ENCODE data around the gene CLOCK. TPM values are rescaled to one million over a fixed set of nuclear protein-coding genes. Genes with fewer than 3 reads are reported as not detected.

CLOCK gene
- total and polyA plus RNA-seq, 2 of the 13 experiments (the other 11 are each of a cell fraction or from before 2014, with no cell fraction given), result 8.8 to 13.5 TPM

DNA sequence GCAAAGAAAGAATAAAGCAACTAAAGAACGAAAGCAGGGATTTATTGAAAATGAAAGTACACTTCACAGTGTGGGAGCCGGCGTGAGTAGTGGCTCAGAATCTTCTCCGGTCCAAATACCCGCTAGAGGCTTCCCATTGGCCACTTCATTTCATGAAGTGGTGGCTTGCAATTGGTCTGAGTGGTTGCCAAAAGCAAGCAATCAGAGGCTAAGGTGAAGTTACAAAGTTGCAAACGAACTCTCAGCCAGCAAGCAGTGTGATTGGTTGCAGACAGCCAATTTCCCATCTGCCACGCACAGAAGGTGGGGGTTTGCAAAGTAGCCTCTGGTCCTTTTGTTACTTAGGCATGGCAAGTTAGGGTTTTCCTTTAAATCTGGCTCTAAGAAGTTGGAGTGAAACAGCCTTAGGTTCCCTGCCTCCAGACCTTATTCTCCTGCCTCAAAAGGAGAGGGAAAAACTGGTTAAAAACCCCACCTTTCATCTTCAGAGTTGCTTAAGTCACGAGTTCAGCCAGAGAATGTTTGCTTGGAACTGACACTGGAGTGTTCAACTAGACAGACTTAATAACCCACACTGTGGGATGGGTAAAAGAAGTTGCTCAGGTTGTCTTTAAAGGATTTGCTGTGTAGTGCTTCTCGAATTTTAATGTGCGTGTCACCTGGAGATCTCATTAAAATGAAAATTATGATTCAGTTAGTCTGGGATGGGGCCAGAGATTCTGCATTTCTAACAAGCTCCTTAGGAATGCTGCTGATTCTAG, 6.9 kb upstream of the CLOCK start:
- peak; percentile 95 for ATAC-seq
- H3K9ac ChIP-seq (ENCODE audit: insufficient read depth, low read depth, low read length), result peak overlapping the region; percentile 35; the same call in 1 of the 2 replicates
- H4K20me1 ChIP-seq (ENCODE audit: insufficient read depth, low read length), result no peaks in the 10 kb centered on the region
- POLR2A ChIA-PET, result no interaction called here
- H3K27ac ChIP-seq (ENCODE audit: extremely low read length, insufficient read depth, low read length), result no peak overlapping the region
- WGBS (ENCODE audit: low lambda C conversion rate), result 13% methylated on average over 9 of the region's 10 CpGs
- H3K36me3 ChIP-seq (replicated peaks in 1 of 2; ENCODE audit: control insufficient read depth in 1 of 2, insufficient read depth in 2 of 2, low read length in 2 of 2), result no peaks in the 10 kb centered on the region
- H3K27me3 ChIP-seq (ENCODE audit: control insufficient read depth in 1 of 2, insufficient read depth in 2 of 2, low read length in 2 of 2), result no peaks in the 10 kb centered on the region; a peak in 1 of 5 replicates
- BruUV-seq (replicated peaks), result no TSS peak
- H2AFZ ChIP-seq (ENCODE audit: low read length), result peak overlapping the region; percentile 84
- no peaks in the 10 kb centered on the region for H3K79me2 ChIP-seq (ENCODE audit: insufficient read depth, low read length)
- H3K4me2 ChIP-seq (ENCODE audit: low read depth, low read length), result peak overlapping the region; percentile 89
- peak; percentile 63 for FAIRE-seq
- peak; percentile 67 for DNase-seq (ENCODE audit: low spot score)
- no peaks in the 10 kb centered on the region for H3K9me3 ChIP-seq (ENCODE audit: low read length)
- peak overlapping the region; percentile 33 to 64 (median 63) for H3K4me3 ChIP-seq (replicated peaks in 1 of 3; ENCODE audit: insufficient read depth in 1 of 3, low read depth in 2 of 3, low read length in 3 of 3)
- in situ Hi-C loops (cut with HindIII; ENCODE audit: extremely low pct_ligation_motif_present, low pct_unique_long_range_greater_than_20kb) (no loop called here), intact Hi-C loops (cut with micrococcal nuclease; ENCODE audit: unreplicated experiment) (loop anchor here (2.0 to 10.0 kb wide), 3 partner anchors 109 to 369 kb away; partner anchors contain the start of gene SRD5A3)
- peaks cover 24% of the 10 kb centered on the region for H3K4me1 ChIP-seq (ENCODE audit: insufficient read depth, low read length)
- CTCF ChIA-PET (ENCODE audit: low intra/inter-chr PET ratio, low total read pairs), result interaction anchor here (2.3 kb wide), 1 partner anchor 207 kb away, joined by 8 read pairs; the partner anchor contains the start of gene SRD5A3
- TF ChIP-seq, protein P1, sequence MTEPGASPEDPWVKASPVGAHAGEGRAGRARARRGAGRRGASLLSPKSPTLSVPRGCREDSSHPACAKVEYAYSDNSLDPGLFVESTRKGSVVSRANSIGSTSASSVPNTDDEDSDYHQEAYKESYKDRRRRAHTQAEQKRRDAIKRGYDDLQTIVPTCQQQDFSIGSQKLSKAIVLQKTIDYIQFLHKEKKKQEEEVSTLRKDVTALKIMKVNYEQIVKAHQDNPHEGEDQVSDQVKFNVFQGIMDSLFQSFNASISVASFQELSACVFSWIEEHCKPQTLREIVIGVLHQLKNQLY (CRISPR knock-in tag; IDR thresholded peaks at IDR 0.05), result no peak
- no peak for TF ChIP-seq NBN (conservative IDR thresholded peaks at IDR 0.05)
- TF ChIP-seq ZNF34 (CRISPR knock-in tag; IDR thresholded peaks at IDR 0.05; ENCODE audit: borderline replicate concordance), result no peak
- TF ChIP-seq STAT5B (CRISPR knock-in tag; IDR thresholded peaks at IDR 0.05), result no peak
- TF ChIP-seq GABPB1 (CRISPR knock-in tag; IDR thresholded peaks at IDR 0.05), result no peak
- TF ChIP-seq, protein P2, sequence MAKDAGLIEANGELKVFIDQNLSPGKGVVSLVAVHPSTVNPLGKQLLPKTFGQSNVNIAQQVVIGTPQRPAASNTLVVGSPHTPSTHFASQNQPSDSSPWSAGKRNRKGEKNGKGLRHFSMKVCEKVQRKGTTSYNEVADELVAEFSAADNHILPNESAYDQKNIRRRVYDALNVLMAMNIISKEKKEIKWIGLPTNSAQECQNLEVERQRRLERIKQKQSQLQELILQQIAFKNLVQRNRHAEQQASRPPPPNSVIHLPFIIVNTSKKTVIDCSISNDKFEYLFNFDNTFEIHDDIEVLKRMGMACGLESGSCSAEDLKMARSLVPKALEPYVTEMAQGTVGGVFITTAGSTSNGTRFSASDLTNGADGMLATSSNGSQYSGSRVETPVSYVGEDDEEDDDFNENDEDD (CRISPR knock-in tag; IDR thresholded peaks at IDR 0.05; ENCODE audit: borderline replicate concordance), result 0 out of 2 replicates have a peak, but pooled peaks have one; percentile 19
- no peak for TF ChIP-seq PHF21A (CRISPR knock-in tag; IDR thresholded peaks at IDR 0.05)
- no peak for TF ChIP-seq JUN (CRISPR knock-in tag; IDR thresholded peaks at IDR 0.05)
- 0 out of 2 replicates have a peak, but pooled peaks have one; percentile 23 for TF ChIP-seq KMT2B (CRISPR knock-in tag; IDR thresholded peaks at IDR 0.05)
- peak; percentile 75 for TF ChIP-seq NFYB (CRISPR knock-in tag; IDR thresholded peaks at IDR 0.05)
- TF ChIP-seq, protein P3, sequence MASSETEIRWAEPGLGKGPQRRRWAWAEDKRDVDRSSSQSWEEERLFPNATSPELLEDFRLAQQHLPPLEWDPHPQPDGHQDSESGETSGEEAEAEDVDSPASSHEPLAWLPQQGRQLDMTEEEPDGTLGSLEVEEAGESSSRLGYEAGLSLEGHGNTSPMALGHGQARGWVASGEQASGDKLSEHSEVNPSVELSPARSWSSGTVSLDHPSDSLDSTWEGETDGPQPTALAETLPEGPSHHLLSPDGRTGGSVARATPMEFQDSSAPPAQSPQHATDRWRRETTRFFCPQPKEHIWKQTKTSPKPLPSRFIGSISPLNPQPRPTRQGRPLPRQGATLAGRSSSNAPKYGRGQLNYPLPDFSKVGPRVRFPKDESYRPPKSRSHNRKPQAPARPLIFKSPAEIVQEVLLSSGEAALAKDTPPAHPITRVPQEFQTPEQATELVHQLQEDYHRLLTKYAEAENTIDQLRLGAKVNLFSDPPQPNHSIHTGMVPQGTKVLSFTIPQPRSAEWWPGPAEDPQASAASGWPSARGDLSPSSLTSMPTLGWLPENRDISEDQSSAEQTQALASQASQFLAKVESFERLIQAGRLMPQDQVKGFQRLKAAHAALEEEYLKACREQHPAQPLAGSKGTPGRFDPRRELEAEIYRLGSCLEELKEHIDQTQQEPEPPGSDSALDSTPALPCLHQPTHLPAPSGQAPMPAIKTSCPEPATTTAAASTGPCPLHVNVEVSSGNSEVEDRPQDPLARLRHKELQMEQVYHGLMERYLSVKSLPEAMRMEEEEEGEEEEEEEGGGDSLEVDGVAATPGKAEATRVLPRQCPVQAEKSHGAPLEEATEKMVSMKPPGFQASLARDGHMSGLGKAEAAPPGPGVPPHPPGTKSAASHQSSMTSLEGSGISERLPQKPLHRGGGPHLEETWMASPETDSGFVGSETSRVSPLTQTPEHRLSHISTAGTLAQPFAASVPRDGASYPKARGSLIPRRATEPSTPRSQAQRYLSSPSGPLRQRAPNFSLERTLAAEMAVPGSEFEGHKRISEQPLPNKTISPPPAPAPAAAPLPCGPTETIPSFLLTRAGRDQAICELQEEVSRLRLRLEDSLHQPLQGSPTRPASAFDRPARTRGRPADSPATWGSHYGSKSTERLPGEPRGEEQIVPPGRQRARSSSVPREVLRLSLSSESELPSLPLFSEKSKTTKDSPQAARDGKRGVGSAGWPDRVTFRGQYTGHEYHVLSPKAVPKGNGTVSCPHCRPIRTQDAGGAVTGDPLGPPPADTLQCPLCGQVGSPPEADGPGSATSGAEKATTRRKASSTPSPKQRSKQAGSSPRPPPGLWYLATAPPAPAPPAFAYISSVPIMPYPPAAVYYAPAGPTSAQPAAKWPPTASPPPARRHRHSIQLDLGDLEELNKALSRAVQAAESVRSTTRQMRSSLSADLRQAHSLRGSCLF (CRISPR knock-in tag; IDR thresholded peaks at IDR 0.05; ENCODE audit: borderline replicate concordance), result no peak
- TF ChIP-seq ZSCAN12 (CRISPR knock-in tag; IDR thresholded peaks at IDR 0.05), result no peak
- peak; percentile 58 for TF ChIP-seq ZMYM4 (CRISPR knock-in tag; IDR thresholded peaks at IDR 0.05)
- no peak for TF ChIP-seq NCOA2 (CRISPR knock-in tag; IDR thresholded peaks at IDR 0.05)
- TF ChIP-seq TOE1 (CRISPR knock-in tag; IDR thresholded peaks at IDR 0.05), result no peak
- no peak for TF ChIP-seq ZNF329 (CRISPR knock-in tag; IDR thresholded peaks at IDR 0.05; ENCODE audit: low read depth)
- TF ChIP-seq ESRRA (CRISPR knock-in tag; IDR thresholded peaks at IDR 0.05; ENCODE audit: low read depth), result no peak
- peak; percentile 37; the same call in 1 of the 2 replicates for TF ChIP-seq ZNF143 (CRISPR knock-in tag; IDR thresholded peaks at IDR 0.05)
- TF ChIP-seq POGZ (CRISPR knock-in tag; IDR thresholded peaks at IDR 0.05), result peak; percentile 53; the same call in 1 of the 2 replicates
